IMR-90 (cell line): ENCODE measurements around the gene AJM1. TPM values are rescaled to one million over a fixed set of nuclear protein-coding genes. Genes with fewer than 3 reads are reported as not detected.

Experiments
- ATAC-seq: fragments of 200-7000 bp; cut with Tn5 transposase; 2 replicates; pipeline ENCODE4 v1.9.1; 2020; ENCODE audit warnings: low read depth, mild to moderate bottlenecking, moderate library complexity
- BruUV-seq: library from RNA; stranded (reverse); fragments of 400-500 nt; replicated peaks from 2 replicates; lab custom pipeline; 2021; lab: Mats Ljungman, UMichigan
- CTCF ChIA-PET: fragments of 300-600 bp; formaldehyde crosslinking; extraction: SDS; loops from one replicate; lab custom pipeline; 2021; ENCODE audit warnings: antibody characterized with exemption; lab: Yijun Ruan, JAX
- POLR2A ChIA-PET: fragments of 300-600 bp; sonication (Branson Sonifier 250); formaldehyde crosslinking; loops from one replicate; lab custom pipeline; 2022; ENCODE audit warnings: antibody characterized with exemption; ENCODE audit not compliant: unreplicated experiment; lab: Charles Lee
- DNase-seq: peaks from one replicate; pipeline ENCODE4 v3.0.0; 2013
- H2AFZ ChIP-seq: replicated peaks from 2 replicates; pipeline ENCODE3; 2013; ENCODE audit warnings: low read length, mild to moderate bottlenecking; ENCODE audit not compliant: poor library complexity
- H2AK5ac ChIP-seq: 2 replicates; pipeline ENCODE4 v1.6.1; 2013; ENCODE audit warnings: low read depth, low read length, inconsistent platforms
- H2AK9ac ChIP-seq: replicated peaks from 2 replicates; pipeline ENCODE3; 2013; ENCODE audit warnings: mild to moderate bottlenecking, low read depth, low read length, moderate library complexity; ENCODE audit not compliant: poor library complexity
- H2BK120ac ChIP-seq: 2 replicates; pipeline ENCODE4 v1.6.1; 2013; ENCODE audit warnings: low read depth, low read length, inconsistent platforms
- H2BK15ac ChIP-seq: 3 replicates; pipeline ENCODE4 v1.6.1; 2013; ENCODE audit warnings: low read depth, low read length, inconsistent platforms
- H2BK20ac ChIP-seq: 2 replicates; pipeline ENCODE4 v1.6.1; 2013; ENCODE audit warnings: low read depth, mild to moderate bottlenecking, inconsistent platforms, low read length, moderate library complexity
- H2BK5ac ChIP-seq: 2 replicates; pipeline ENCODE4 v1.6.1; 2013; ENCODE audit warnings: mild to moderate bottlenecking, low read depth, low read length, inconsistent platforms; ENCODE audit not compliant: poor library complexity, severe bottlenecking
- H3K14ac ChIP-seq: replicated peaks from 2 replicates; pipeline ENCODE4 v1.6.1; 2013; ENCODE audit warnings: low read depth, low read length, inconsistent platforms
- H3K18ac ChIP-seq: 2 replicates; pipeline ENCODE4 v1.6.1; 2013; ENCODE audit warnings: low read depth, low read length, control low read depth
- H3K23ac ChIP-seq: 2 replicates; pipeline ENCODE4 v1.6.1; 2013; ENCODE audit warnings: low read depth, low read length, inconsistent platforms
- H3K27ac ChIP-seq: 2 replicates; pipeline ENCODE4 v1.5.1; 2013; ENCODE audit warnings: mild to moderate bottlenecking, control low read depth, low read length; ENCODE audit not compliant: insufficient read depth
- H3K27me3 ChIP-seq: 2 replicates; pipeline ENCODE4 v1.6.1; 2013; ENCODE audit warnings: low read length; ENCODE audit not compliant: control insufficient read depth, insufficient read depth
- H3K36me3 ChIP-seq: 2 replicates; pipeline ENCODE4 v1.6.1; 2013; ENCODE audit warnings: low read length, mixed read lengths; ENCODE audit not compliant: control insufficient read depth, insufficient read depth
- H3K4ac ChIP-seq: 2 replicates; pipeline ENCODE4 v1.6.1; 2013; ENCODE audit warnings: low read depth, low read length, inconsistent platforms
- H3K4me1 ChIP-seq: 2 replicates; pipeline ENCODE4 v1.6.1; 2013; ENCODE audit warnings: low read length, mixed read lengths; ENCODE audit not compliant: control insufficient read depth, insufficient read depth
- H3K4me2 ChIP-seq: 2 replicates; pipeline ENCODE4 v1.6.1; 2013; ENCODE audit warnings: low read depth, mild to moderate bottlenecking, control low read depth, low read length, moderate library complexity
- H3K4me3 ChIP-seq: 2 replicates; pipeline ENCODE4 v1.5.1; 2013; ENCODE audit warnings: low read depth, mild to moderate bottlenecking, control low read depth, low read length, moderate library complexity; ENCODE audit not compliant: insufficient read depth
- H3K56ac ChIP-seq: 2 replicates; pipeline ENCODE4 v1.6.1; 2013; ENCODE audit warnings: low read length, inconsistent platforms; ENCODE audit not compliant: insufficient read depth; ENCODE audit errors: extremely low read depth
- H3K79me1 ChIP-seq, 2 experiments: 2 replicates each; pipeline ENCODE4 v1.6.1; 2013; ENCODE audit warnings: low read length in 2 of 2, inconsistent platforms in 1 of 2, low read depth in 1 of 2
- H3K9ac ChIP-seq: 2 replicates; pipeline ENCODE4 v1.6.1; 2013; ENCODE audit warnings: low read depth, low read length, control low read depth
- H3K9me1 ChIP-seq: 2 replicates; pipeline ENCODE4 v1.6.1; 2013; ENCODE audit warnings: low read length, inconsistent platforms; ENCODE audit not compliant: insufficient read depth
- H3K9me3 ChIP-seq: 2 replicates; pipeline ENCODE4 v1.6.1; 2013; ENCODE audit warnings: low read length; ENCODE audit not compliant: control insufficient read depth, insufficient read depth
- H4K20me1 ChIP-seq: 2 replicates; pipeline ENCODE4 v1.6.1; 2013; ENCODE audit warnings: low read length, inconsistent platforms; ENCODE audit not compliant: insufficient read depth
- H4K5ac ChIP-seq: 2 replicates; pipeline ENCODE4 v1.6.1; 2013; ENCODE audit warnings: mild to moderate bottlenecking, low read depth, low read length, control low read depth
- H4K8ac ChIP-seq, 2 experiments: 2 replicates each; pipeline ENCODE4 v1.6.1; 2013; ENCODE audit warnings: low read depth in 2 of 2, low read length in 2 of 2, control low read depth in 1 of 2, inconsistent platforms in 1 of 2
- H4K91ac ChIP-seq: 2 replicates; pipeline ENCODE4 v1.6.1; 2013; ENCODE audit warnings: low read depth, low read length, inconsistent platforms; ENCODE audit not compliant: insufficient read depth
- BHLHE40 ChIP-seq: fragments of 150-350 bp; IDR thresholded peaks from 2 replicates; pipeline ENCODE4 v1.6.1; 2016; ENCODE audit warnings: mild to moderate bottlenecking, low read depth, low read length
- CEBPB ChIP-seq: IDR thresholded peaks from 2 replicates; pipeline ENCODE4 v1.6.1; 2012; ENCODE audit warnings: low read depth, low read length, improper control_type of control experiment
- FOS ChIP-seq: fragments of 150-350 bp; IDR thresholded peaks from 2 replicates; pipeline ENCODE4 v1.6.1; 2016; ENCODE audit warnings: low read depth, low read length
- MAFK ChIP-seq: IDR thresholded peaks from 2 replicates; pipeline ENCODE4 v1.6.1; 2012; ENCODE audit warnings: low read depth, low read length, improper control_type of control experiment
- RCOR1 ChIP-seq: IDR thresholded peaks from 2 replicates; pipeline ENCODE4 v1.6.1; 2012; ENCODE audit warnings: mild to moderate bottlenecking, low read length, improper control_type of control experiment; ENCODE audit not compliant: insufficient replicate concordance
- RFX5 ChIP-seq: IDR thresholded peaks from 2 replicates; pipeline ENCODE4 v1.8.0; 2012; ENCODE audit warnings: low read depth, mild to moderate bottlenecking, low read length, moderate library complexity
- SMC3 ChIP-seq: fragments of 150-350 bp; IDR thresholded peaks from 2 replicates; pipeline ENCODE4 v1.6.1; 2016; ENCODE audit warnings: low read depth, mild to moderate bottlenecking, antibody characterized with exemption, low read length, moderate library complexity
- whole genome bisulfite sequencing, 2 experiments: methylation state at CpG; one replicate each; pipeline versions ENCODE4 v1.1.5 to v1.1.7; 2013; ENCODE audit warnings: missing lambda C conversion rate in 2 of 2; ENCODE audit not compliant: insufficient read length in 1 of 2; ENCODE audit errors: extremely low coverage in 2 of 2; 5-methylcytosine and 5-hydroxymethylcytosine counted together
- dilution Hi-C: fragments of 300-500 bp; cut with HindIII; formaldehyde crosslinking; loops from one replicate; pipeline ENCODE4 v1.14.3; 2018; ENCODE audit warnings: low sequenced_read_pairs; ENCODE audit not compliant: unreplicated experiment
- in situ Hi-C: fragments of 300-500 bp; cut with MboI; formaldehyde crosslinking; loops from 3 replicates; pipeline ENCODE4 v1.14.3; 2019; ENCODE audit warnings: low sequenced_read_pairs, inconsistent platforms, mixed read lengths
- intact Hi-C: fragments of 100-400 bp; cut with micrococcal nuclease; formaldehyde crosslinking; loops from 2 replicates; pipeline ENCODE4 v1.10.0; 2022
- polyA plus RNA-seq, 3 experiments: library from polyadenylated mRNA; depleted of rRNA; stranded (reverse); fragments of >200 nt; gene quantifications; 2 replicates each; pipeline ENCODE4 v1.2.3, GENCODE V29; 2012; ENCODE audit warnings: low replicate concordance in 1 of 3
- total RNA-seq: library from RNA; depleted of rRNA; stranded (reverse); fragments of >200 nt; gene quantifications from 2 replicates; pipeline ENCODE4 v1.2.3, GENCODE V29; 2012
- TF ChIP-seq, protein P1 (sequence below): fragments of 150-350 bp; IDR thresholded peaks from 2 replicates; pipeline ENCODE4 v1.6.1; 2017; ENCODE audit warnings: mild to moderate bottlenecking, antibody characterized with exemption, low read length, low read depth

AJM1 gene
- total and polyA plus RNA-seq, 2 of the 4 experiments (the other 2 are of a cell fraction), result 0.18 to 1.5 TPM

DNA sequence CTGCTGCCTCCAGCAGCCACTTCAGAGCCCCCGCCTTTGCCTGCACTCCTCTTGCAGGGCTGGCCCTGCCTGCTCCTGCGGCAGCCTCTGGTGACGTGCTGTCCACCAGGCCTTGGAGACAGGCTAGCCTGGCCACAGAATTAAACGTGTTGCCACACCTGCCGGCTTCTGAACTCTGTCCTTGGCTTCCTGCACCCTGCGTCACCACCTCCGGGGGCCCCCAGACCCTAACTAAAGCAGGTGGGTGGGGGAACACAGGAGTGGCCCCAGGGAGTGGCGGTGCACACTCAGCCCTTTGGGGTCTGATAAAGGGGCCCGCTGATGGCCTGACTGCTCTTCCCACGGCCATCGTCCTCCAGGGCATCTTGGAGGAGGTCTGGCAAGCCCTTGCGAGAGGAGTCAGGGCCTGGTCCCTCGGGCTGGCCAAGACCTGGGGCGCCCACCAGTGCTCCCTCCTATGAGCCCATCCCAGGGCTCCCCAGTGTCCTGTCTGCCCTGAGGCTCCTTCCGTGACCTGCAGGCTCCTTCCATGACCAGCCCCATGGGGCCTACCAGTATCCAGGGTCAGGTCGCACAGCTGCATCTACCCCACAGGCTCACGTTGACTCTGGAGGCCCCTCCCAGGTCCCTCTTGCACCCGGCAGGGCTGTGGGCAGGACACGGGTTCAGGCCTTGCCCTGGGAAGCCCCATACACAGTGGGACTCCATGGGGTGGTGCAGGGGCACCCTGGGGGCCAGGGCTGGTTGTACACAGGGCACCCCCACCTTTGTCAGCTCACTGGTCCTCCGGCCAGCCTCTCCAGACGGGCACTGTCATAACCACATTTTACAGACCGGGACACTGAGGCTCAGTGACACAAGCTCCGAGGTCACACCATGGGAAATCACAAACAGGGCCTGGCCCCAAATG lies 8.8 kb downstream of the AJM1 start:
- Histone ChIP-seq H3K9me3 (peaks cover 4% of the 10 kb centered on the region; the same call in 1 of the 2 replicates), H2AK9ac (peak overlapping the region; percentile 81), H3K36me3 (peaks cover 14% of the 10 kb centered on the region; the same call in 1 of the 2 replicates), H3K9ac (no peak overlapping the region), H3K27me3 (peaks cover 10% of the 10 kb centered on the region), H2BK5ac (no peak overlapping the region), H3K9me1 (no peaks in the 10 kb centered on the region), H3K14ac (no peak overlapping the region), H4K8ac (no peak overlapping the region), H3K4ac (no peak overlapping the region), H3K27ac (no peak overlapping the region), H2BK15ac (no peak overlapping the region), H4K91ac (no peak overlapping the region), H2BK120ac (no peak overlapping the region), H3K56ac (no peak overlapping the region), H3K18ac (no peak overlapping the region), H3K79me1 (peaks cover 9 to 21% of the 10 kb centered on the region in 2 experiments; a peak in 2 of 4 replicates), H3K4me3 (no peak overlapping the region), H3K4me2 (no peak overlapping the region), H2AFZ (no peak overlapping the region), H2AK5ac (no peak overlapping the region), H4K5ac (no peak overlapping the region), H4K20me1 (peaks cover 16% of the 10 kb centered on the region), H3K23ac (no peak overlapping the region), H3K4me1 (peaks cover 9% of the 10 kb centered on the region), H2BK20ac (no peak overlapping the region)
- TF ChIP-seq, protein P1, sequence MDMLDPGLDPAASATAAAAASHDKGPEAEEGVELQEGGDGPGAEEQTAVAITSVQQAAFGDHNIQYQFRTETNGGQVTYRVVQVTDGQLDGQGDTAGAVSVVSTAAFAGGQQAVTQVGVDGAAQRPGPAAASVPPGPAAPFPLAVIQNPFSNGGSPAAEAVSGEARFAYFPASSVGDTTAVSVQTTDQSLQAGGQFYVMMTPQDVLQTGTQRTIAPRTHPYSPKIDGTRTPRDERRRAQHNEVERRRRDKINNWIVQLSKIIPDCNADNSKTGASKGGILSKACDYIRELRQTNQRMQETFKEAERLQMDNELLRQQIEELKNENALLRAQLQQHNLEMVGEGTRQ, result no peak
- TF ChIP-seq CEBPB (no peak), RFX5 (no peak), FOS (no peak), SMC3 (no peak), RCOR1 (no peak), BHLHE40 (no peak), MAFK (no peak)
- dilution Hi-C loops, result no loop called here
- intact Hi-C loops, result no loop called here
- CTCF ChIA-PET, result no interaction called here
- BruUV-seq, result no TSS peak
- 92% methylated on average over 15 of the region's 23 CpGs; no CpG with 5 or more reads in 1 of the 2 experiments for WGBS, 2 experiments
- ATAC-seq (no peak), DNase-seq (no peak)
- in situ Hi-C loops, result no loop called here
- POLR2A ChIA-PET, result interaction anchor here (0.6 kb wide), 1 partner anchor 75 kb away, joined by 4 read pairs; no protein-coding TSS in a partner anchor
